Psoas muscle (tissue), 7 donors: ENCODE measurements around the gene GOLGA6L26. TPM values are rescaled to one million over a fixed set of nuclear protein-coding genes. Genes with fewer than 3 reads are reported as not detected.

Source experiments
- polyA plus RNA-seq, 3 donors: library from polyadenylated mRNA; stranded (reverse); fragments of 200-250 nt; gene quantifications; one replicate each; pipeline ENCODE4 v1.2.3, GENCODE V29; 2013
- total RNA-seq, 4 donors: library from RNA; stranded (reverse); fragmentation: NEBNext Ultra II Directional in 2 of 4; extraction: Animal tissue kit (Norgen Biotek cat#: 25700) in 2 of 4; gene quantifications; one replicate each; pipeline versions ENCODE4 v1.2.1 to v1.2.4, GENCODE V29; 2021 to 2023
- donor health status: healthy with polysubstance abuse.
- donor health status: DM: no; HTN: no; CAD: no; lungs with moderate emphysema.
- donor health status: Bipolar disorder and iron deficiency.
- donor health status: healthy.
- donor health status: DM: no; HTN: no; CAD: no.
- donor health status: DM: no; HTN: no; CAD: no.
- donor health status: DM: yes; HTN: yes; CAD: no.

Gene GOLGA6L26
- total and polyA plus RNA-seq, 7 donors = not detected

Other genes starting within 250 kb of the GOLGA6L26 start
- not detected for gene GOLGA6L1, start 197.4 kb downstream of the GOLGA6L26 start, total RNA-seq
- gene GOLGA6L1, start 197.4 kb downstream of the GOLGA6L26 start, polyA plus RNA-seq = not detected
- gene GOLGA8S, start 20.6 kb upstream of the GOLGA6L26 start, total RNA-seq = under 1 TPM in 3 of 4 donors, not detected in 1; 0.04 to 0.32 (median 0.07) TPM
- under 1 TPM in 1 of 3 donors, not detected in 2; 0.01 TPM for gene GOLGA8S, start 20.6 kb upstream of the GOLGA6L26 start, polyA plus RNA-seq
- gene GOLGA6L2, start 113.0 kb upstream of the GOLGA6L26 start, total RNA-seq = not detected
- not detected for gene GOLGA6L2, start 113.0 kb upstream of the GOLGA6L26 start, polyA plus RNA-seq
- 1 to 10 TPM in 2 of 4 donors, under 1 TPM in 2; 0.62 to 3.1 (median 1.4) TPM for gene MKRN3, start 231.5 kb upstream of the GOLGA6L26 start, total RNA-seq
- gene MKRN3, start 231.5 kb upstream of the GOLGA6L26 start, polyA plus RNA-seq = 1 to 10 TPM in 2 of 3 donors, under 1 TPM in 1; 0.86 to 6.0 (median 1.3) TPM